Measurements from ENCODE around the gene PAQR6.

Gene PAQR6

DNA sequence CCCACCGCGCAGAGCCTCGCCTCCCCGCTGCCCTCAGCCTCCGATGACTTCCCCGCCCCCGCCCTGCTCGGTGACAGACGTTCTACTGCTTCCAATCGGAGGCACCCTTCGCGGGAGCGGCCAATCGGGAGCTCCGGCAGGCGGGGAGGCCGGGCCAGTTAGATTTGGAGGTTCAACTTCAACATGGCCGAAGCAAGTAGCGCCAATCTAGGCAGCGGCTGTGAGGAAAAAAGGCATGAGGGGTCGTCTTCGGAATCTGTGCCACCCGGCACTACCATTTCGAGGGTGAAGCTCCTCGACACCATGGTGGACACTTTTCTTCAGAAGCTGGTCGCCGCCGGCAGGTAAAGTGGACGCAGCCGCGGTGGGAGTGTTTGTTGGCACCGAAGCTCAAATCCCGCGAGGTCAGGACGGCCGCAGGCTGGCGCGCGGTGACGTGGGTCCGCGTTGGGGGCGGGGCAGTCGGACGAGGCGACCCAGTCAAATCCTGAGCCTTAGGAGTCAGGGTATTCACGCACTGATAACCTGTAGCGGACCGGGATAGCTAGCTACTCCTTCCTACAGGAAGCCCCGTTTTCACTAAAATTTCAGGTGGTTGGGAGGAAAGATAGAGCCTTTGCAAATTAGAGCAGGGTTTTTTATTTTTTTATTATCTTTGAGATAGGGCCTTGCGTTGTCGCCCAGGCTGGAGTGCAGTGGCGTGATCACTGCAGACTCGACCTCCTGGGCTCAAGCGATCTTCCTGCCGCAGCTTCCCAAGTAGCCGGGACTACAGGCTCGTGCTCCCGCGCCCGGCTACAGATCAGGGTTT is 34.8 kb downstream of the PAQR6 start, which contains the start of gene PMF1:
TSS of gene PMF1 (plus strand) at position 175 of the 811 bp plus-strand sequence. CDS start at position 184, 9 bp downstream.
- TF ChIP-seq, protein P1, sequence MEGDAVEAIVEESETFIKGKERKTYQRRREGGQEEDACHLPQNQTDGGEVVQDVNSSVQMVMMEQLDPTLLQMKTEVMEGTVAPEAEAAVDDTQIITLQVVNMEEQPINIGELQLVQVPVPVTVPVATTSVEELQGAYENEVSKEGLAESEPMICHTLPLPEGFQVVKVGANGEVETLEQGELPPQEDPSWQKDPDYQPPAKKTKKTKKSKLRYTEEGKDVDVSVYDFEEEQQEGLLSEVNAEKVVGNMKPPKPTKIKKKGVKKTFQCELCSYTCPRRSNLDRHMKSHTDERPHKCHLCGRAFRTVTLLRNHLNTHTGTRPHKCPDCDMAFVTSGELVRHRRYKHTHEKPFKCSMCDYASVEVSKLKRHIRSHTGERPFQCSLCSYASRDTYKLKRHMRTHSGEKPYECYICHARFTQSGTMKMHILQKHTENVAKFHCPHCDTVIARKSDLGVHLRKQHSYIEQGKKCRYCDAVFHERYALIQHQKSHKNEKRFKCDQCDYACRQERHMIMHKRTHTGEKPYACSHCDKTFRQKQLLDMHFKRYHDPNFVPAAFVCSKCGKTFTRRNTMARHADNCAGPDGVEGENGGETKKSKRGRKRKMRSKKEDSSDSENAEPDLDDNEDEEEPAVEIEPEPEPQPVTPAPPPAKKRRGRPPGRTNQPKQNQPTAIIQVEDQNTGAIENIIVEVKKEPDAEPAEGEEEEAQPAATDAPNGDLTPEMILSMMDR (IDR thresholded peaks at IDR 0.05; ENCODE audit: extremely low read depth, insufficient read depth, missing control alignments) = no peak
- DNase-seq (ENCODE audit: low spot score) = peak; percentile 98
- in situ Hi-C loops (cut with MboI; ENCODE audit: low pct_unique_long_range_greater_than_20kb, low sequenced_read_pairs, unreplicated experiment) = no loop called here

GRCh38 chr1:156212130-156212529 is 35.7 kb downstream of the PAQR6 start:
- DNase-seq (ENCODE audit: low spot score) = no peak
- in situ Hi-C loops (cut with MboI; ENCODE audit: low pct_unique_long_range_greater_than_20kb, low sequenced_read_pairs, unreplicated experiment) = no loop called here
- TF ChIP-seq, protein P1 (IDR thresholded peaks at IDR 0.05; ENCODE audit: extremely low read depth, insufficient read depth, missing control alignments) = no peak

DNA sequence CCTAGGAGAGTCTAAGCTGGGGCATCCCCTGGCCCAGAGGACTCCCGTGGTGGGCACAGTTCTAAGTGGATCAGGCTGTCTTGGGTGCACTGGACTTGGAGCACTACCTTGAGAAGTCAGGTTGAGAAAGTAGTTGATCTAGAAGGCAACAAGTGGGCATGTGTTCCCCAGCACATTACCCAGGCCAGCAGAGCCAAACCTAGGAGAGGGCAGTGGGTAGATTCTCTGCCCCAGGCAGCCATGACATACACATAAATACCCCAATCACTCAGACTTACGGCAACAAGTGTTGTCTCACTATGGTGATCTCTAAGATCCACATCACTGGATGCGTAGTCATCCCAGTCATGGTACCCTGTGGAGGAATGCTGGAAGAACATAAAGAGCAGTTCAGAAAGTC is 36.6 kb downstream of the PAQR6 start:
- no peak for DNase-seq (ENCODE audit: low spot score)
- TF ChIP-seq, protein P1 (IDR thresholded peaks at IDR 0.05; ENCODE audit: extremely low read depth, insufficient read depth, missing control alignments) = no peak
- in situ Hi-C loops (cut with MboI; ENCODE audit: low pct_unique_long_range_greater_than_20kb, low sequenced_read_pairs, unreplicated experiment) = no loop called here

DNA sequence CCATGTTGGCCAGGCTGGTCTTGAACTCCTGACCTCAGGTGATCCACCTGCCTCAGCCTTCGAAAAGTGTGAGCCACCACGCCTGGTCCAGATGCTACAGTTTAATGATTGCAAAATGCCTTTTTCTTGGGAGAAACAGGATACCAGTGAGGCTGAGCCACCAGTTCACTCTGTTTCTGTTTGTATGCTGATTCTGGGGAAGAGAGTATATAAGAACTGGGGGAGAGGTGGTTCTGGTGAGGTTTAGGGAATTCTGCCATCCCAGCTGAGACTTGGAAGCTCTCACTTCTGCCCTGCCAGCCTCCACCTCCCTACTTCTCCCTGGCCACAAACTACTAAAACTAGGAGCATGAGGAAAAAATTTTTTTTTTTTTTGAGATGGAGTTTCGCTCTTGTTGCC is 43.2 kb downstream of the PAQR6 start:
- TF ChIP-seq, protein P1 (IDR thresholded peaks at IDR 0.05; ENCODE audit: extremely low read depth, insufficient read depth, missing control alignments) = no peak
- DNase-seq (ENCODE audit: low spot score) = no peak
- in situ Hi-C loops (cut with MboI; ENCODE audit: low pct_unique_long_range_greater_than_20kb, low sequenced_read_pairs, unreplicated experiment) = no loop called here

DNA sequence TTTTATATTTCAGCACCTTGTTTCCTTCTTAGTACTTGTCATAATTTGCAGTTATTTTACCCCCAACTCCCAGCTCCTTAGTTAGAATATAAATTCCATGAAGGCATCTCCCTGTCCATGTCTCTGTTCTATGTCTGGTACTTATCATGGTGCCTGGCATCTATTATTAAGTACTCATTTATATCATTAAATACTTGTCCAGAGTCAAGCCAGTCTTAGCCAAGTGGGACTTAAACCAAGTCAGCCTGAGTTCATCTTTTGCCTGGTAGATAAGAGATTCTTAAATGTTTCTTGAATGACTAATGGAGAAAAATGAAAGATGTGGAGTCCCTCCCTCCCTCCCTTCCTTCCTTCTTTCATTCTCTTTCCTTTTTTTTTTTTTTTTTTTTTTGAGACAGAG is 44.5 kb downstream of the PAQR6 start:
- DNase-seq (ENCODE audit: low spot score) = no peak
- in situ Hi-C loops (cut with MboI; ENCODE audit: low pct_unique_long_range_greater_than_20kb, low sequenced_read_pairs, unreplicated experiment) = no loop called here

DNA sequence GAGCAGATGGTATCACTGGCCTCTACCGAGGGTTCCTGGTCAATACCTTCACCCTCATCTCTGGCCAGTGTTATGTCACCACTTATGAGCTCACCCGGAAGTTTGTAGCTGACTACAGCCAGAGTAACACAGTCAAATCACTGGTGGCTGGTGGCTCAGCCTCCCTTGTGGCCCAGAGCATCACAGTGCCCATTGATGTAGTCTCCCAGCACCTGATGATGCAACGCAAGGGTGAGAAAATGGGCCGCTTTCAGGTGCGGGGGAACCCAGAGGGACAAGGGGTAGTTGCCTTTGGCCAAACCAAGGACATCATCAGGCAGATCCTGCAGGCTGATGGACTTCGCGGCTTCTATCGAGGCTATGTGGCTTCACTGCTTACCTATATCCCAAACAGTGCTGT is 47.8 kb downstream of the PAQR6 start:
- no peak for DNase-seq (ENCODE audit: low spot score)

More for the DNA sequence above, 44.5 kb downstream of the PAQR6 start:
- TF ChIP-seq, protein P1 (IDR thresholded peaks at IDR 0.05; ENCODE audit: extremely low read depth, insufficient read depth, missing control alignments) = no peak

More for the DNA sequence above, 47.8 kb downstream of the PAQR6 start:
- TF ChIP-seq, protein P1 (IDR thresholded peaks at IDR 0.05; ENCODE audit: extremely low read depth, insufficient read depth, missing control alignments) = no peak
- in situ Hi-C loops (cut with MboI; ENCODE audit: low pct_unique_long_range_greater_than_20kb, low sequenced_read_pairs, unreplicated experiment) = no loop called here
